ENCODE data around the gene TNFAIP8L3. TPM values are rescaled to one million over a fixed set of nuclear protein-coding genes. Genes with fewer than 3 reads are reported as not detected.

TNFAIP8L3 gene
- total RNA-seq, 1 experiment from 2014 or later = not detected

GRCh38 chr15:51121631-51122225 lies 27.0 kb upstream of the TNFAIP8L3 start:
- Mint-ChIP-seq H3K4me1 (ENCODE audit: low read depth, unreplicated experiment) (no peaks in the 10 kb centered on the region), H3K27ac (ENCODE audit: unreplicated experiment) (no peak overlapping the region), H3K36me3 (ENCODE audit: insufficient read depth, unreplicated experiment) (no peaks in the 10 kb centered on the region), H3K9me3 (ENCODE audit: unreplicated experiment) (no peaks in the 10 kb centered on the region), H3K4me3 (ENCODE audit: unreplicated experiment) (no peak overlapping the region), H3K27me3 (ENCODE audit: insufficient read depth, unreplicated experiment) (no peaks in the 10 kb centered on the region)
- ChIA-PET POLR2A (no interaction called here), CTCF (no interaction called here)
- Histone ChIP-seq H3K9me3 (no peaks in the 10 kb centered on the region), H3K4me1 (no peaks in the 10 kb centered on the region), H3K4me3 (ENCODE audit: low read depth, low read length) (no peak overlapping the region), H3K36me3 (ENCODE audit: control insufficient read depth, insufficient read depth, low read length) (no peaks in the 10 kb centered on the region), H3K27me3 (replicated peaks; ENCODE audit: control insufficient read depth, insufficient read depth, low read length) (no peaks in the 10 kb centered on the region)
- TF ChIP-seq CTCF (IDR thresholded peaks at IDR 0.05; ENCODE audit: insufficient read depth in 1 of 2, low read depth in 1 of 2, low read length in 1 of 2, severe bottlenecking in 1 of 2, unreplicated experiment in 1 of 2) = no peak
- intact Hi-C loops (cut with micrococcal nuclease; ENCODE audit: unreplicated experiment) = no loop called here
- DNase-seq = no peak
- BruUV-seq (replicated peaks) = no TSS peak

- Histone ChIP-seq H3K36me3 (ENCODE audit: control insufficient read depth, insufficient read depth, low read length) (no peaks in the 10 kb centered on the region), H3K4me1 (no peaks in the 10 kb centered on the region), H3K27me3 (replicated peaks; ENCODE audit: control insufficient read depth, insufficient read depth, low read length) (no peaks in the 10 kb centered on the region), H3K4me3 (ENCODE audit: low read depth, low read length) (no peak overlapping the region), H3K9me3 (no peaks in the 10 kb centered on the region)
- Mint-ChIP-seq H3K36me3 (ENCODE audit: insufficient read depth, unreplicated experiment) (no peaks in the 10 kb centered on the region), H3K27me3 (ENCODE audit: insufficient read depth, unreplicated experiment) (no peaks in the 10 kb centered on the region), H3K27ac (ENCODE audit: unreplicated experiment) (no peak overlapping the region), H3K9me3 (ENCODE audit: unreplicated experiment) (no peaks in the 10 kb centered on the region), H3K4me3 (ENCODE audit: unreplicated experiment) (no peak overlapping the region), H3K4me1 (ENCODE audit: low read depth, unreplicated experiment) (no peaks in the 10 kb centered on the region)
- CTCF ChIA-PET = no interaction called here
- POLR2A ChIA-PET = no interaction called here
- BruUV-seq (replicated peaks) = no TSS peak
- intact Hi-C loops (cut with micrococcal nuclease; ENCODE audit: unreplicated experiment) = no loop called here
- DNase-seq = no peak
- no peak for TF ChIP-seq CTCF (IDR thresholded peaks at IDR 0.05; ENCODE audit: insufficient read depth in 1 of 2, low read depth in 1 of 2, low read length in 1 of 2, severe bottlenecking in 1 of 2, unreplicated experiment in 1 of 2)
These were observed 26.4 kb upstream of the TNFAIP8L3 start for GRCh38 chr15:51121118-51121517.

- H3K27ac Mint-ChIP-seq (ENCODE audit: unreplicated experiment) = no peak overlapping the region
- no peaks in the 10 kb centered on the region for H3K4me1 Mint-ChIP-seq (ENCODE audit: low read depth, unreplicated experiment)
- ChIA-PET CTCF (interaction anchor here (0.6 kb wide), 2 partner anchors 798 to 1095 kb away, joined by 3 to 4 read pairs; no protein-coding TSS in a partner anchor), POLR2A (no interaction called here)
- no peaks in the 10 kb centered on the region for H3K36me3 ChIP-seq (ENCODE audit: control insufficient read depth, insufficient read depth, low read length)
- no peaks in the 10 kb centered on the region for H3K9me3 Mint-ChIP-seq (ENCODE audit: unreplicated experiment)
- no peak for DNase-seq
- TF ChIP-seq CTCF (IDR thresholded peaks at IDR 0.05; ENCODE audit: insufficient read depth in 1 of 2, low read depth in 1 of 2, low read length in 1 of 2, severe bottlenecking in 1 of 2, unreplicated experiment in 1 of 2) = no peak
- no peaks in the 10 kb centered on the region for H3K27me3 ChIP-seq (replicated peaks; ENCODE audit: control insufficient read depth, insufficient read depth, low read length)
- BruUV-seq (replicated peaks) = no TSS peak
- no peak overlapping the region for H3K4me3 ChIP-seq (ENCODE audit: low read depth, low read length)
- no peaks in the 10 kb centered on the region for H3K4me1 ChIP-seq
- H3K4me3 Mint-ChIP-seq (ENCODE audit: unreplicated experiment) = no peak overlapping the region
- no peaks in the 10 kb centered on the region for H3K36me3 Mint-ChIP-seq (ENCODE audit: insufficient read depth, unreplicated experiment)
- H3K9me3 ChIP-seq = no peaks in the 10 kb centered on the region
- intact Hi-C loops (cut with micrococcal nuclease; ENCODE audit: unreplicated experiment) = no loop called here
- no peaks in the 10 kb centered on the region for H3K27me3 Mint-ChIP-seq (ENCODE audit: insufficient read depth, unreplicated experiment)
These were observed 24.4 kb upstream of the TNFAIP8L3 start for GRCh38 chr15:51119120-51119519.

Measured in Caco-2 (cell line).